Measurements from ENCODE around the gene VAV2.
"Not testable (repeated sequence)": the region's sequence is repeated elsewhere in the genome, so short reads cannot be mapped to it uniquely, and the experiment has no call there.

VAV2 gene

DNA sequence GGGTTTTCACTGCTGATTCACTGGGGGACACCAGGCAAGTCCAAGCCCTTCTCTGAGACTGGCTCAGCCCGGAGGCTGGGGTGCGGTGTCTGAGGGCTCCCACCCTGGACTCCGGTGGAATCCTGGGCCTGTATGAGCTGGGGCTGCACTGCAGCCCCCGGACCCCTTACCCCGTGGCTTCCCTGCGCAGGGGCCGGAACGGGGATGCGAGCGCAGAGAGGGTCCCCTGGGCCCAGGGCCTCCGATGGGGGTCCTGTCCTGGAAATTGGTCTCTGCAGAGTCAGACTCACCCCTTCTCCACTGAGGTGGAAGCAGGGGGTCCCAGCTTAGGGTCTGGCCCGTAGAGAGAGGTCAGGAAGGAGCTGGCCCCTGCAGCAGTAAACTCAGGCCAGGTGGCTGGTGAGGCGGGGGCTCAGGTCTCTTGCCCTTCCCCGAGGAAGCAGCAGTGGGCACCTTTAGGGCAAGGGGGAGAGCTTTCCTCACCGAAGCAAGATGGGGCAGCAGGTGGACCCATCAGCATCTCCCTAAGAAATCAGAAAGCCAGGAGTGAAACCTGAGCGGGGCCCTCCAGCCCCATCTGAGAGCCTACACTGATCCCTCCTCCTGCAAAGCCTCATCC is 1.6 kb upstream of the VAV2 start:
- Histone ChIP-seq H3K9me3 (ENCODE audit: control insufficient read depth, insufficient read depth, low read length) (no peaks in the 10 kb centered on the region), H3K27ac (ENCODE audit: low read depth, low read length) (no peak overlapping the region), H3K36me3 (ENCODE audit: control insufficient read depth, insufficient read depth, low read length) (no peaks in the 10 kb centered on the region), H3K4me3 (ENCODE audit: low read depth, low read length) (peak overlapping the region; percentile 89), H3K9ac (ENCODE audit: low read depth, low read length) (peak overlapping the region; percentile 78; the same call in 1 of the 2 replicates), H3K4me1 (ENCODE audit: control insufficient read depth, insufficient read depth, low read length) (peaks cover 20% of the 10 kb centered on the region; the same call in 1 of the 2 replicates), H3K27me3 (ENCODE audit: control insufficient read depth, insufficient read depth, low read length) (no peaks in the 10 kb centered on the region)

DNA sequence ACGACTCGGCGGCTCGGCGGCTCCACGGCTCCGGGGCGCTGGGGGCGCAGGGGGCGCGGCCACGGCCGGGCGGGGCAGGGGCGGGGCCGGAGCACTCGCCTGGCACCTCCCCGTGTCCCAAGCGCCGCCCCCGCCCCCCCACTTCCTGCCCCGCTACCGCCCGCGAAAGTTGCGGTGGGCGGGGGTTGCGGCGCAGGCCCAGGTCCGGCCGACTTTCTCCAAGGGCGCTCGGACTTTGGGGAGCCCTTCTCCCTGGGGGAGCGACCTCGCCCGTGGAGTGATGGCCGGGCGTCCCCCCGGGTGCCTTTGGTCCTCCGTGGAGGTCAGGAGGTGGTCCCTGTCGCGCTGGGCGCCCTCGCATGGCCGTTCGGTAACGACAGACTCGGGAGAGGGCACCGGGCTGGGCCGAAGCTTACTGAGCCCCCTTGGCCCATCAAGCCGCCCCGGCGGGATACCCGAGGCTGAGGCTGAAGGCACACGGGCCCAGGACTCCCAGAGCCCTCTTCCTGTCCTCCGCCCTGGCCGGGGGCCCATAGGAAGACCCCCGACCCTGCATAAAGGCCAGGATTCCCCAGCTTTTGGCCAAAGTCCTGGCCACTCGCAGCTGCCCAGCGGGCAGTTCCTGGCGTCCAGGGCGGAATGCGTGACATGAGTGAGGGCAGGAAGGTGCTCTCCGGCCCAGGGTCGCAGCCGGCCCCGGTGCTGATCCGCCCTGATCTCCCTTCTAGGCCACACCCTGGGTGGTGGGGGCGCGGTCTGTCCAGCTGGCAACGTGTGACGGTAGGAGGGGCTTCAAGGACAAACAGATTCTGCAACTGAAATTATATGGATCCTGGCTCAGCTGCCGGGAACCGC is 883 bp upstream of the VAV2 start:
- Histone ChIP-seq H3K9me3 (ENCODE audit: control insufficient read depth, insufficient read depth, low read length) (no peaks in the 10 kb centered on the region), H3K27me3 (ENCODE audit: control insufficient read depth, insufficient read depth, low read length) (no peaks in the 10 kb centered on the region), H3K9ac (ENCODE audit: low read depth, low read length) (peak overlapping the region; percentile 78), H3K4me3 (ENCODE audit: low read depth, low read length) (peak overlapping the region; percentile 89), H3K36me3 (ENCODE audit: control insufficient read depth, insufficient read depth, low read length) (no peaks in the 10 kb centered on the region), H3K27ac (ENCODE audit: low read depth, low read length) (peak overlapping the region; percentile 62), H3K4me1 (ENCODE audit: control insufficient read depth, insufficient read depth, low read length) (peaks cover 20% of the 10 kb centered on the region; the same call in 1 of the 2 replicates)

DNA sequence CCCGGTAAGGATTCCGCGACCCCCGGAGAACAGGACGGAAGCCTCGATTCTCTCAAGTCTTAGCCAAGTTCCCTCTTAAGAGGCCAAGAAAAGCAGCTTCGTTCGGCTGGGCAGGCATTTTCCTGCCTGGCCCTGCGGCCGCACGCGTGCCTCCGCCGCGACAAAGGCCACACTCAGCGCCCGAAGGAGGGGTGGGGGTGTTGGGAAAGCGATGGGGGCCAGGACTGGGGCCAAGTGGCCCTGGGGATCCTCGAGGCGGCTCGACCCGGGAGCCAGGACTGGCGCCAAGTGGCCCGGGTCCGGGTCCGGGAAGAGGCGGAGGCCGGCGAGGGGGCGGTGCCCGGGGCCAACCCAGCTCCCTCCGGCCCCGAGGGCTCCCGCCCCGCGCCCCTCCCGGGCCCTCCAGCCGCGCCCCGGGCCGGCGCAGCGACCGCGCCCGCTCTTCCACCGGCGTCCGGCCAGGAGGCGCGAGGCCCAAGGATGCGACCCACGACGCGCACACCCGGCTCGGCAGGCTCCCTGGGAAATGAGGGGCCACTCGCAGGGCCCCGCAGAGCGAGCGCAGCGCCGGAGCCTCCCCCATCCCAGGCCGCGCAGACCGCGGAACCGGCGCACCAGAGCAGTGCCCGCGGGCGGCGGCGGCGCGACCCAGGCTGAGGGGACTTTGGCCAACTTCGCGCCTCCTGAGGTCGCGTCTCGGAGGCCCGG is 756 bp downstream of the VAV2 start:
- no peaks in the 10 kb centered on the region for H3K9me3 ChIP-seq (ENCODE audit: control insufficient read depth, insufficient read depth, low read length)
- H3K27ac ChIP-seq (ENCODE audit: low read depth, low read length): peak overlapping the region; percentile 68
- H3K9ac ChIP-seq (ENCODE audit: low read depth, low read length): peak overlapping the region; percentile 48
- peaks cover 23% of the 10 kb centered on the region for H3K4me1 ChIP-seq (ENCODE audit: control insufficient read depth, insufficient read depth, low read length)
- H3K27me3 ChIP-seq (ENCODE audit: control insufficient read depth, insufficient read depth, low read length): no peaks in the 10 kb centered on the region
- no peaks in the 10 kb centered on the region for H3K36me3 ChIP-seq (ENCODE audit: control insufficient read depth, insufficient read depth, low read length)
- H3K4me3 ChIP-seq (ENCODE audit: low read depth, low read length): peak overlapping the region; percentile 89

DNA sequence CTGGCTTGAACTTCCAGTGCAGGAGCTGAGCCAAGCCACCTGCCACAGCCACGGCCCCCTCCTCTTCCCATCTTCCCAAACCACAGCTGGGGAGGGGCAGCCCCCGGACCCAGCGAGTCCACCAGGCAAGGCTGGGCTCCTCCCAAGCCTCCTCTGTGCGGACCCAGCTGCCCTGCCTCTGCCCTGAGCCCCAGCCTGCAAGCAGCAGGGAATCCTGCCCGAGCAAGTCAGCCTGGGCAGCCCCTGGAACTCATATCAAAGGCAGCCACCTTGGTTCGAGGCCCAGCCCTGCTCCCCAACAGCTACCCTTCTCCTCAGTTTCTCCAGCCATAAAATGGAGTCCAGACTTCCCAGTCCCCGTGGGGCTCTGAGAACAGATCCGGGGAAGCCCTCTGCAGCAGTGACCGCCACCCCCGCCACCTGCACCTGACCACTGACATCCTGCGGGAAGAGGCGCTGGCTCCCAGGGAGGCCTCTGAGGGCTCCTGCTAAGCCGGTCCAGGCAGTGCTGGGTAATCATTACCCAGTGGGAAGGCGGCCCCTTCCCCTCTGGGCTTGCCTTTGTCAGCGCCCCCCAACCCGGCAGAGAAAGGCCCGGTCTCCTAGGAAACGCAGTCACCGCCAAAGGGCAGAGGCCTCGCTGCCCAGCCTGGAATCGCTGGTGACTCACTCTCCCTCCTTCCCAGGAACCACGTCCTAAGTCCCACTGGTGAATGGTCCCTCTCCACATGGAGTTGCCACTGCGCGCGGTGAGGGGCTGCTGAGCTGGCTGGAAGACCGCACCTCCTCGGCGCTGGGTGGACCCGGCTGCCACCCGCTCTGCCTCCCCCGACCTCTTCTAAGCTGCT is 1.5 kb downstream of the VAV2 start:
- Histone ChIP-seq H3K36me3 (ENCODE audit: control insufficient read depth, insufficient read depth, low read length) (no peaks in the 10 kb centered on the region), H3K9ac (ENCODE audit: low read depth, low read length) (peak overlapping the region; percentile 41), H3K9me3 (ENCODE audit: control insufficient read depth, insufficient read depth, low read length) (no peaks in the 10 kb centered on the region), H3K4me3 (ENCODE audit: low read depth, low read length) (peak overlapping the region; percentile 89), H3K27me3 (ENCODE audit: control insufficient read depth, insufficient read depth, low read length) (no peaks in the 10 kb centered on the region), H3K27ac (ENCODE audit: low read depth, low read length) (peak overlapping the region; percentile 68), H3K4me1 (ENCODE audit: control insufficient read depth, insufficient read depth, low read length) (peaks cover 28% of the 10 kb centered on the region)

DNA sequence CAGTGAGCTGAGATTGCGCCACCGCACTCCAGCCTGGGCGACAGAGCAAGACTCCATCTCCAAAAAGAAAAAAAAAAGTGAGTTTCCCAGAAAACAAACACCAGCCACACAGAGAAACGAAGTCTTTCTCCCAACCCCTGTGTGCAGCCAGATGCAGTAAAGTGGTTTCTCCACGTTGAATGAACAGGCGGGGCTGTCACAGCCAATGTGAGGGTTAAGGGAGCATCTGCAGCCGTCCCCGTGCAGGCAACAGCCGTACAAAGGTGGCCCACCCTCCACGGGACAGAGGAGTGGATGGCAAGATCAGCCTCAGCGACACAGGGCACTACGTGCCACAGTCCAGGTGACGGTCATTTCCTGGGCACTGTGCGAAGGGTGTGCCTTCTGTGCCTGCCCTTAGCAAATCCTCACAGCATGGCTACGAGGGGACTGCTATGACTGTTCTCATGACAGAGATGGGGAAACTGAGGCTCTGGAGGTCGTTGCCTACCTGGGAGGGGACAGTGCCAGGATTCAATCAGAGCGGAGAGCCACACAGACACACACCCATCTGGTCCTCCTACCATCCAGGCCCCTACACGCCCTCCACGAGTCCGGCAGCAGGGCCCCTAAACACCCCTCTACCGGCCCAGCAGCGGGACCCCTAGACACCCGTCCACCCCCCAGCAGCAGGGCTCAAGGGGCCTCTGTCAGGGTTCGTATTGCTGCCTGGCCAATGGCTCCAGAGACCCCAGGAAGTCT is 2.3 kb downstream of the VAV2 start:
- no peaks in the 10 kb centered on the region for H3K36me3 ChIP-seq (ENCODE audit: control insufficient read depth, insufficient read depth, low read length)
- H3K4me1 ChIP-seq (ENCODE audit: control insufficient read depth, insufficient read depth, low read length): peaks cover 28% of the 10 kb centered on the region
- H3K9me3 ChIP-seq (ENCODE audit: control insufficient read depth, insufficient read depth, low read length): no peaks in the 10 kb centered on the region
- no peak overlapping the region for H3K4me3 ChIP-seq (ENCODE audit: low read depth, low read length)
- no peak overlapping the region for H3K27ac ChIP-seq (ENCODE audit: low read depth, low read length)
- H3K9ac ChIP-seq (ENCODE audit: low read depth, low read length): no peak overlapping the region
- H3K27me3 ChIP-seq (ENCODE audit: control insufficient read depth, insufficient read depth, low read length): no peaks in the 10 kb centered on the region

DNA sequence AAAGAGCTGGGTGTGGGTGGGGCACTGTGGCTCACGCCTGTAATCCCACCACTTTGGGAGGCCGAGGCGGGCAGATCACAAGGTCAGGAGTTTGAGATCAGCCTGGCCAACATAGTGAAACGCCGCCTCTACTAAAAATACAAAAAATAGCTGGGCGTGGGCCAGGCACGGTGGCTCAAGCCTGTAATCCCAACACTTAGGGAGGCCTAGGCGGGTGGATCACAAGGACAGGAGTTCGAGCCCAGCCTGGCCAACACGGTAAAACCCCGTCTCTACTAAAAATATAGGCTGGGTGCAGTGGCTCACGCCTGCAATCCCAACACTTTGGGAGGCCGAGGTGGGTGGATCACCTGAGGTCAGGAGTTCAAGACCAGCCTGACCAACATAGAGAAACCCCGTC is 3.4 kb downstream of the VAV2 start:
- peaks cover 19% of the 10 kb centered on the region for H3K4me1 ChIP-seq (ENCODE audit: control insufficient read depth, insufficient read depth, low read length)
- not testable (repeated sequence) for H3K9me3 ChIP-seq (ENCODE audit: control insufficient read depth, insufficient read depth, low read length); H3K4me3 ChIP-seq (ENCODE audit: low read depth, low read length); H3K36me3 ChIP-seq (ENCODE audit: control insufficient read depth, insufficient read depth, low read length); H3K27me3 ChIP-seq (ENCODE audit: control insufficient read depth, insufficient read depth, low read length); H3K27ac ChIP-seq (ENCODE audit: low read depth, low read length); H3K9ac ChIP-seq (ENCODE audit: low read depth, low read length)

DNA sequence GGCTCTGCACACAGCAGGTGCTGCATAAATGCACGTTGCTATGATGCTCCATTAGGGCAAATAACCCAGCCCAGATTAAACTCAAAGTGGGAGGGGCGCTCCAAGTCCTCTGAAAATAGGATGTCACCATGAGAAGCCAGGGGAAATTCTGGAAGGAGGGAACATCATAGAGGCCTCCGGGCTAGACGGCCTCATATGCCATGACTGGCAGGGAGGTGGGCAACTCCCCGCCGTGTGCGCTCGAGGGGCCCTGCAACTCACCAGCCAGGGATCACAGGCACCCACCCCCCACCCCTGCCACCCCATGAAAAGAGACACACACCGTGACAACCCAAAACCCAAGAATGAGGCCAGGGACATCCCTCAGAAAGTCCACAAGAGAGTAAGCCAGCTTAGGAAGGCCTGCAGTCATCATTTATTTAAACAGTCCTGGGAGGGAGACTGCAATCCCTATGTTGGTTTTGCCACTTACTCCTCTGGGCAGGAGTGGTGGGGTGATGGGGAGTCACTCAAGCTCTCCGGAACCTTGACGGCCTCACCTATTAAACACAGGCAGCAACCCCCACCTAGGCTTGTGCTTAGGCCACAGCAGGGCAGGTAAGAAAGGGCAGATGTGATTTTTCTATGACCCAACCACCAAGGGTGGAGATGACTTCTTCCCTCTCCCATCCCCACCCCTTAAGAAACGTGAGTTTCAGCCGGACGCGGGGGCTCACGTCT is 4.0 kb downstream of the VAV2 start:
- no peak overlapping the region for H3K9ac ChIP-seq (ENCODE audit: low read depth, low read length)

DNA sequence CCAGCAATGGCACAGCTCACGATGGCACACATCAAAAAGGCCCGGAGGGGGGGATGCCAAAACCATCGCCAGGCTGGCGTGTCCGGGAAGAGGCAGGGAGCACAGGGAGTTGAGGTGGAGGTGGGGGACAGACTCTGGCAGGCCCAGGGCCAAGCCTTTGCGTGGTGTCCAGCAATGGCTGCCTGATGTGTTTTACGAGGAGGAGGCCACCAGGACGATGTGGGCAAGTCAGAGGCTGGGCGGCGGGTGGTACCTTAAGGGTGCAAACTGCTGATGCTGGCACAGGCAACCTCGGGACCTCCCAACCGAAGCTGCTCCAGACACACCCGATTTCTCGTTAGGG is 4.7 kb downstream of the VAV2 start:
- Histone ChIP-seq H3K9me3 (ENCODE audit: control insufficient read depth, insufficient read depth, low read length) (no peaks in the 10 kb centered on the region), H3K27me3 (ENCODE audit: control insufficient read depth, insufficient read depth, low read length) (no peaks in the 10 kb centered on the region), H3K27ac (ENCODE audit: low read depth, low read length) (no peak overlapping the region), H3K4me3 (ENCODE audit: low read depth, low read length) (no peak overlapping the region), H3K36me3 (ENCODE audit: control insufficient read depth, insufficient read depth, low read length) (no peaks in the 10 kb centered on the region), H3K9ac (ENCODE audit: low read depth, low read length) (no peak overlapping the region), H3K4me1 (ENCODE audit: control insufficient read depth, insufficient read depth, low read length) (peaks cover 16% of the 10 kb centered on the region)

More for the DNA sequence above, 4.0 kb downstream of the VAV2 start:
- peaks cover 16% of the 10 kb centered on the region for H3K4me1 ChIP-seq (ENCODE audit: control insufficient read depth, insufficient read depth, low read length)
- no peak overlapping the region for H3K27ac ChIP-seq (ENCODE audit: low read depth, low read length)
- H3K36me3 ChIP-seq (ENCODE audit: control insufficient read depth, insufficient read depth, low read length): no peaks in the 10 kb centered on the region
- H3K9me3 ChIP-seq (ENCODE audit: control insufficient read depth, insufficient read depth, low read length): no peaks in the 10 kb centered on the region
- H3K4me3 ChIP-seq (ENCODE audit: low read depth, low read length): no peak overlapping the region
- no peaks in the 10 kb centered on the region for H3K27me3 ChIP-seq (ENCODE audit: control insufficient read depth, insufficient read depth, low read length)

DNA sequence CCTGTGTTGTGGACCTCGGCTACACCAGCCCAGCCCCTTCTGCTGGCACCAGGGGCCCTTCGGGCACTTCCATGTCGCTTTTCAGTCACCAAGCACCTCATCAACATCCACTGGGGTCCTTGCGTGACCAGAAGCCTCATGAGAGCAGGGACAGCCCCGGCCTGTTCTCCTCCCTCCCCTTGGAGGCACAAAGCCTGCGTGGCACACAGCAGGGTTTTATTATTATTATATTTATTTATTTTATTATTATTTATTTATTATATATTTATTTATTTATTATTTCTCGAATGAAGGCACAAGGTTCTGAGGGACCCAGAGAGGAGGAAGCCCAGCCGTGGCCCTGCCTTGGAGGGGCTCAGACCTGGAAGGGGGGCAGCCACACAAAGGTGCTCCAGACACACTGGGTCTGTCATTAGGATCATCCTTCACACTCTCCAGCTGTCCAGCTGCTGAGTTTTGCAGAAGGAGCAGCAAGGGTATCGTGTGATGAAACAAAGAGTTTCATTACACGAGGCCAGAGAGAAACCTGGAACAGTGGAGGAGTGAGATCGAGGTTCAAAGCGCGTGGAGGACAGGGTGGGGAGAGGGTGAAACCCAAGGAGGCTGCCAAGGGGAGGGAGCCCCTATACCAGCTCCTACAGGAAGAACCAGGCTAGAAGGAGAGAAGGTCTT is 5.2 kb downstream of the VAV2 start:
- Histone ChIP-seq H3K36me3 (ENCODE audit: control insufficient read depth, insufficient read depth, low read length) (no peaks in the 10 kb centered on the region), H3K4me3 (ENCODE audit: low read depth, low read length) (no peak overlapping the region), H3K9ac (ENCODE audit: low read depth, low read length) (no peak overlapping the region), H3K9me3 (ENCODE audit: control insufficient read depth, insufficient read depth, low read length) (no peaks in the 10 kb centered on the region), H3K27me3 (ENCODE audit: control insufficient read depth, insufficient read depth, low read length) (no peaks in the 10 kb centered on the region), H3K4me1 (ENCODE audit: control insufficient read depth, insufficient read depth, low read length) (peaks cover 16% of the 10 kb centered on the region), H3K27ac (ENCODE audit: low read depth, low read length) (no peak overlapping the region)

Measured in HUES48 (cell line).